GM21381 (cell line): ENCODE results near the gene ZNF680.
"Not testable (repeated sequence)": the region's sequence is repeated elsewhere in the genome, so short reads cannot be mapped to it uniquely, and the experiment has no call there.

Experiments used
- ATAC-seq: cut with Tn5 transposase; IDR thresholded peaks from one replicate; pipeline ENCODE4 v1.9.1; 2021; ENCODE audit warnings: mild to moderate bottlenecking, moderate library complexity; ENCODE audit not compliant: unreplicated experiment

The ZNF680 gene

DNA sequence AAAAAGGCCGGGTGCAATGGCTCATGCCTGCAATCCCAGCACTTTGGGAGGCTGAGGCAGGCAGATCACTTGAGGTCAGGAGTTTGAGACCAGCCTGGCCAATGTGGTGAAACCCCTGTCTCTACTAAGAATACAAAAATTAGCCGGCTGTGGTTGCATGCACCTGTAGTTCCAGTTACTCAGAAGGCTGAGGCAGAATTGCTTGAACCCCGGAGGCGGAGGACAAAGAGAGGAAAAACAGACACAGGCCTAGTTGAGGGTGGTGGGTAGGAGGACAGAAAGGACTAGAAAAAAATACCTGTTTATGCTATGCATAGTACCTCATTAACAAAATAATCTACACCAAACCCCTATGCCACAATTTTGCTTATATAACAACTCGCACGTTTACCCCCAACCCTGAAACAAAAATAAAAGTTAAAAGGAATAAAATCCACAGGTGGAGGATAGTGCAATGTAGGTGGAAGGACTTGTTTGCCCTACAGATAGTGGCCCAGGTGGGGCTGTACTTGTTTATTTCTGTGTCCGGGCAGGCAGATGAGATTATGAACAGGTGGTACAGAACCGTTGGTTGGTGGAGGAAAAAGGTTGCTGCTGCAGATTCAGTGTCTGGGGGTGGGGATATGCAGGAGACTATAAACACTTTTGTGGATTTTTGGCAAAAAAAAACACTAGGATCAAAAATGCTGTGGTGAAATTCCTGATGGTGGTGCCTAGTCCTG, 5.1 kb downstream of the ZNF680 start:
- ATAC-seq: no peak

DNA sequence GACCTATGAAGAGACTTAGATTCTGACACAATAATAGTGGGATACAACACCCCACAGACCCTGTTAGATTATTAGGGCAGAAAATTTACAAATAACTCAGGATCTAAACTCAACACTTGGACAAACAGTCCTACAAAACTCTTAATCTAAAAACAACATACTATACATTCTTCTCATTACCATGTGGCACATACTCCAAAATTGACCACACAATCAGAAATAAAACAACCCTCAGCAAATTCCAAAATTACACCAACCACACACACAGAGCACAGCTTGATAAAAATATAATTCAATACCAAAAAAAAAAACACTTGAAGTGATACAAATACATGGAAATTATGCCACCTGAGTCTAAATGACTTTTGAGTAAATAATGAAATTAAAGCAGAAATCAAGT, 7.8 kb downstream of the ZNF680 start:
- ATAC-seq: no peak

DNA sequence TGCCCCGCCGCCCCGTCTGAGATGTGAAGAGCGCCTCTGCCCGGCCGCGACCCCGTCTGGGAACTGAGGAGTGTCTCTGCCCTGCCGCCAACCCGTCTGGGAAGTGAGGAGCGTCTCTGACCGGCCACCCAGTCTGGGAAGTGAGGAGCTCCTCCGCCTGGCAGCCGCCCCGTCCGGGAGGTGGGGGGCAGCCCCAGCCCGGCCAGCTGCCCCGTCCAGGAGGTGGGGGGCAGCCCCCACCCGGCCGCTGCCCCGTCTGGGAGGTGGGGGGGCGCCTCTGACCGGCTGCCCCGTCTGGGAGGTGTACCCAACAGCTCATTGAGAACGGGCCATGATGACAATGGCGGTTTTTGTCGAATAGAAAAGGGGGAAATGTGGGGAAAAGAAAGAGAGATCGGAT, 8.7 kb downstream of the ZNF680 start:
- ATAC-seq: not testable (repeated sequence)

- no peak for ATAC-seq
Observed at GRCh38 chr7:64551375-64552142, 11.3 kb downstream of the ZNF680 start.

- ATAC-seq: no peak
Observed at GRCh38 chr7:64544010-64544409, 18.9 kb downstream of the ZNF680 start.

- no peak for ATAC-seq
Observed at GRCh38 chr7:64541438-64542359, 21.2 kb downstream of the ZNF680 start.

GRCh38 chr7:64533756-64534155, 29.1 kb downstream of the ZNF680 start:
- ATAC-seq: no peak

- ATAC-seq: no peak
Observed at GRCh38 chr7:64528770-64529169, 34.1 kb downstream of the ZNF680 start.

GRCh38 chr7:64521409-64521984, 41.4 kb downstream of the ZNF680 start:
- no peak for ATAC-seq

GRCh38 chr7:64516451-64516850, 46.4 kb downstream of the ZNF680 start:
- no peak for ATAC-seq

DNA sequence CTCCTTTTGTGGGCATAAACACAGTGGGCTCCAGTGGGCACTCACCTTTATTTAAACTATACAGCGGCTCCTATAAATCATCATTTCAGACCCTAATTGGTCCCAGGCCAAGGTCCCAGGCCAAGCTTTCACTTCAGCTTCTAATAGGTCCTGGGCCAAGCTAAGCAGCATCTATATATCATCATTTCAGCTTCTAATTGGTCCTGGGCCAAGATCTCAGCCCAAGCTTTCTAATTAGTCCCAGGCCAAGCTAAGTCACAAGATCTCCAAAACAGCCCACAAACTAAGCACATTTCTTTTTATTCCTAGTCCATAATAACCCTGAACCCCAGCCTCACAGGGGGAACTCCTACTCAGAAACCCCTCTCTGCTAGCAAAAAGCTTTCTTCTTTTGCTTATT, 47.1 kb downstream of the ZNF680 start:
- no peak for ATAC-seq

DNA sequence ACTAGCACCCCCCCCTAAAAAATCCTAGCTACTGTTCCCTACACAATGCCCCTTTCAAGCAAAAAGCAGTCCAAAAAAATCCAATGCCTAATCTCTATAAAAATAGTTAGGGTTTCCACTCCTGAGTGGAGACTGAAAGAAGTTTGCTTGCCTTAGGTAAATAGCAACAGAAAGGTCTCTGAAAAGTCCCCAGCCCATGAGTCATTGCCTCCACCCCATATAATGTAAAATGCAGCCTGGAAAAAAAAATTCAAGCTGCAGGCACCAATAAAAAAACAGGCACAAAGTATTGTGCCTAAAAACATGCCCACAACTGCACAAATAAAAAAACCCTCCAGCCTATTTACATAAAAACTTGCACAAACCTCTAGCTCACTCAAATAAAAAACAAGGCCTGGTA, 47.5 kb downstream of the ZNF680 start:
- ATAC-seq: no peak

DNA sequence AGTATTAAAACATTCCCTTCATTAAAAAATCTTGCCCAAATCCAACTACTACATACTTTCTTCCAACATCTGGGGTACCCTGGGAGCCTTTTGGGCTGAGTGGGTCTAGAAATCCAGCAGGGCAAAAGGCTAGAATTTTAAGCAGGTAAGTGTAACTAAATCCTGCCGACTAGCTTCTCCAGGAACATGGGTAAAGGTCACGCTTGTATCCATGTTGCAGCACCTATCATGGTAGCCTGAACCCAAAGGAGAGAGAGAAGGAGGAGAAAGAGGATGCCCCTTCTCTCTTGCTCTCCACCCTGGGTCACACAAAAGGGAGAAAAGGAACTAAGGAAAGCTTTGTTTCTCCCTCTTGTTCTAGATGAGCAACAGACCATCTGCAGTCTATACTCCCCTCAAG, 53.3 kb downstream of the ZNF680 start:
- no peak for ATAC-seq

DNA sequence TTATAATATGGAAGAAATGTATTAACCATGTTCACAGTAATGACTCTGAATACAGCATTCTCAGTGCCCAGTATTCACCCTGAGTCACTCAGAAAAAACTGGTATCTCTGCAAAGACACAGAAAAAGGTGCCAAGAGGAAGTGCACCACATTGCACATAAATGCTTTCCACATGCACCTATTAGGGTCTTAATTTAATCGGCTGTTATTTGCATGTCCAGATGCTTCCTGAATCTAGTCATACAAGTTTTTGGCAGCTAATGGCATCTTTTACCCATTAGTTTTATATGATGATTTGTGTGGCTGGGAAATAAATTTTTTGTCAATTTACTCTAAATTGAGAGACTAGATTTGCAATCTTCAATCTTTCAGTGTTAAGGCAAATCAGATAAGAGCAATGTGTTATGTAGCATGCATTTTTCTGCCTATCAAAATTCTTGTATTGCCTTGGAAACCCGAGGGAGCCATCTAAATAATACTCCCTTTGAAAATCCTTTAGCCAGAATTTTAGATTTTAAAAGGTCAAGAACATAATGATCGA, 58.2 kb downstream of the ZNF680 start:
- no peak for ATAC-seq

DNA sequence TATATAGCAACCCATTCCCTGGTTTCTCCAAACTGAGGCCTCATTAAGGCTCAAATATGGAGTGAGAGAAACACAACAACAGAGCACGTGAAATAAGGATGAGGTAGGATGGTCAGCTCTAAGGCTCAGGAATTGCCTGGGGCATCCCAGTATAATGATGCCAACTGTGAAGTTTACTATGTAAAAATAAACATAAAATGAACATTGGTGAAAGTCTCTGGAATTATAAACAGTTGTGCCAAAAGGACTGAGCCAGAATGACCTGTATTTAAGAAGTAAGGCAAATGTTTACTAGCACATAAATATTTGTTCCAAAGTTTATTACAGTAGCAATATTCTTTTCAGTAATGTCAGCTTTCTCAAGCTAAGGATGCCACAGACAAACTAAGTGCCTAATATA, 64.6 kb downstream of the ZNF680 start:
- no peak for ATAC-seq

- no peak for ATAC-seq
Observed at GRCh38 chr7:64494912-64495461, 67.9 kb downstream of the ZNF680 start.

DNA sequence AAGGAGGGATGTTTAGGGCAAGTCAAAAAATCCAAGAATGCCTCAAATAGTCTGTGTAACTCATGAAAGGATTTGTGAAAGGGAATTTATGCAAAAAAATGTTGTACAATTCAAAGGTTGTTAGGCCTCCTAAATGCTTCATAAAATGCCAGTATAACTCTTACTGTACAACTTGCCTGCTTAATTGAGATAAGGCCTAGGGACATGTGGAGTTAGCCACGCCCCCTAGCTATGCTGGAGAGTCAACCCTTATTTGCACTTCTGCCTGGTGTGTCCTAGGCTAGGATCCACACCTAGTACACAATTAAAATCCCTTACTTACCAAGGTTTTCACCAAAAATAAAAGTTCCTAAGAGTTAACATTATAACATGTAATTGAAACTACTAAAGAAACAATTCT, 77.2 kb downstream of the ZNF680 start:
- ATAC-seq: no peak
